C4-2B (cell line): ENCODE measurements around the gene TUBB.
A peak's percentile ranks its signal among the peaks of the same experiment; 100 is the strongest.

Source experiments
- H3K27ac ChIP-seq: fragments of 450-650 bp; 2 replicates; pipeline ENCODE4 v1.5.1; 2017
- CTCF ChIP-seq: fragments of 450-650 bp; conservative IDR thresholded peaks from 2 replicates; pipeline ENCODE4 v1.5.1; 2017; ENCODE audit warnings: mild to moderate bottlenecking
- ZFX ChIP-seq: fragments of 450-650 bp; IDR thresholded peaks from 2 replicates; pipeline ENCODE4 v1.6.1; 2017

Gene TUBB

GRCh38 chr6:30705620-30706019 is 14.5 kb upstream of the TUBB start:
- TF ChIP-seq CTCF = no peak
- no peak for TF ChIP-seq ZFX
- no peak overlapping the region for H3K27ac ChIP-seq

GRCh38 chr6:30707281-30707850 is 12.8 kb upstream of the TUBB start:
- no peak overlapping the region for H3K27ac ChIP-seq
- TF ChIP-seq CTCF (no peak), ZFX (no peak)

DNA sequence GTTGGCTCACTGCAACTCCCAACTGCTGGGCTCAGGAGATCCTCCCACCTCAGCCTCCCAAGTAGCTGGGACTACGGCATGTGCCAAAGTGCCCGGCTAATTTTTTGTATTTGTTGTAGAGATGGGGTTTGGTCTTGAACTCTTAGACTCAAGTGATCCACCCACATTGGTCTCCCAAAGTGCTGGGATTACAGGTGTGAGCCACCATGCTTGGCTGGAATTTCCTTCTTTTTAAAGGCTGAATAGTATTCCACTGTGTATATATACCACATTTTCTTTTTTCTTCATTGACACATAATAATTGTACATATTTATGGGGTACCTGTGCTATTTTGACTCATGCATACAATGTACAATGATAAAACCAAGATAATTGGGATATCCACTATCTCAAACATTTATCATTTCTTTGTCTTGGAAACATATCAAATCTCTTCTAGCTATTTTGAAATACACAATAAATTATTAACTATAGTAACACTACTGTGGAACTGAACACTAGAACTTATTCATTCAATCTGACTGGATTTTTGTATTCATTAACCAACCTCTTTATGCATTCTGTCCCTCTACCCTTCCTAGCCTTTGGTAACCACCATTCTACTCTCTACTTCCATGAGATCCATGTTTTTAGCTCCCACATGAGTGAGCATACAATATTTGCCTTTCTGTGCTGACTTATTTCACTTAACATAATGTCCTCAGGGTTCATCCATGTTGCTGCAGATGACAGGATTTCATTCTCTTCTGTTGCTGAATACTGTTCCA is 10.9 kb upstream of the TUBB start:
- TF ChIP-seq CTCF (no peak), ZFX (no peak)
- no peak overlapping the region for H3K27ac ChIP-seq

DNA sequence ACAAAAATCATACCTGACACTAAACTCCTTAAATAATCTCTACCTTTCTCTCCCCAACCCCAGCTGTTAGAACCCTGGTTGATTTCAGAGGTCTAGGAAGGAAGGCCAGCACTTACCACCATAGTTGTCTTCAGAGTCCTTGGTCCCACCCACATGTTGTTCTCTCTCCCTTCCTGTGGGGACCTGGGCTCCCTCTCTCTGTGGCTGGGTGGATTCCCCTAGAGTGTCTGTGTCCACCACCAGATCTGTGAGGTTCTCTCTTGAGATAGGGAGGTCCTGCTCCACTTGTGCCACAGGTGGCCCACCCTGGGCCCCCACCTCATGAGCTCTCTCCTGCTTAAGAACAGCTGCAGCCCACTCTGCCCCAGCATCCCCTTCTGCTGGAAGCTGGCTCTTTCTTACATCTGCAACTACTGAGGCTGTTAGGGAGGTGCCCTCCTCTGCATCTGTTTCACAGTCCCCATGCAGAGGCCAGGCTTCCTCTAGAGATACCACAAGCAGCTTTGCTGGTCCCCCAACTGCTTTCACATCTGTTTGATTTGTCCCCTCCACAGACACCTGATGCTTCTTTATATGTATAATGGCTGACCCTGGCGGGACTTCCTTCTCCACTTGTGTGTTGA is 8.3 kb upstream of the TUBB start:
- H3K27ac ChIP-seq = no peak overlapping the region
- TF ChIP-seq ZFX = no peak
- TF ChIP-seq CTCF = no peak

GRCh38 chr6:30712441-30712945 is 7.7 kb upstream of the TUBB start:
- no peak overlapping the region for H3K27ac ChIP-seq
- TF ChIP-seq CTCF (no peak), ZFX (no peak)

- TF ChIP-seq ZFX = no peak
- TF ChIP-seq CTCF = no peak
- no peak overlapping the region for H3K27ac ChIP-seq
Measured at GRCh38 chr6:30714263-30714662, 5.9 kb upstream of the TUBB start.

GRCh38 chr6:30716879-30717128 is 3.3 kb upstream of the TUBB start:
- H3K27ac ChIP-seq = peak overlapping the region; percentile 93
- TF ChIP-seq ZFX (no peak), CTCF (no peak)
